GM18526 (cell line): ENCODE results near the gene CELF5.

Experiments used
- POLR2A ChIP-seq: IDR thresholded peaks from 3 replicates; pipeline ENCODE4 v1.6.1; 2011; ENCODE audit not compliant: insufficient read length; ENCODE audit errors: extremely low read depth

The CELF5 gene

GRCh38 chr19:3248728-3249326 lies 24.4 kb downstream of the CELF5 start:
- TF ChIP-seq POLR2A: no peak

- TF ChIP-seq POLR2A: no peak
Measured at GRCh38 chr19:3249408-3249807, 24.9 kb downstream of the CELF5 start.

GRCh38 chr19:3250675-3251074 lies 26.2 kb downstream of the CELF5 start:
- no peak for TF ChIP-seq POLR2A

- no peak for TF ChIP-seq POLR2A
Measured at GRCh38 chr19:3251229-3251628, 26.8 kb downstream of the CELF5 start.

- no peak for TF ChIP-seq POLR2A
Measured at GRCh38 chr19:3252650-3253049, 28.2 kb downstream of the CELF5 start.

GRCh38 chr19:3253270-3253669 lies 28.8 kb downstream of the CELF5 start:
- TF ChIP-seq POLR2A: no peak

- no peak for TF ChIP-seq POLR2A
Measured at GRCh38 chr19:3254520-3254919, 30.1 kb downstream of the CELF5 start.

GRCh38 chr19:3257071-3257470 lies 32.6 kb downstream of the CELF5 start:
- no peak for TF ChIP-seq POLR2A

- no peak for TF ChIP-seq POLR2A
Measured at GRCh38 chr19:3262362-3262761, 37.9 kb downstream of the CELF5 start.

GRCh38 chr19:3263866-3264265 lies 39.4 kb downstream of the CELF5 start:
- TF ChIP-seq POLR2A: no peak

- no peak for TF ChIP-seq POLR2A
Measured at GRCh38 chr19:3265432-3265831, 41.0 kb downstream of the CELF5 start.

GRCh38 chr19:3266092-3266693 lies 41.7 kb downstream of the CELF5 start:
- TF ChIP-seq POLR2A: no peak

- no peak for TF ChIP-seq POLR2A
Measured at GRCh38 chr19:3266792-3267514, 42.5 kb downstream of the CELF5 start.

- TF ChIP-seq POLR2A: no peak
Measured at GRCh38 chr19:3268326-3268725, 43.9 kb downstream of the CELF5 start.

- no peak for TF ChIP-seq POLR2A
Measured at GRCh38 chr19:3268763-3269162, 44.3 kb downstream of the CELF5 start.

- TF ChIP-seq POLR2A: no peak
Measured at GRCh38 chr19:3269916-3270671, 45.6 kb downstream of the CELF5 start.
